Measurements from ENCODE around the gene ZNF492.
"Not testable (repeated sequence)": the region's sequence is repeated elsewhere in the genome, so short reads cannot be mapped to it uniquely, and the experiment has no call there.

Gene ZNF492

GRCh38 chr19:22633706-22634449, at the start of gene ZNF492:
Gene ZNF492, plus strand, starts transcription at chr19:22634324. Its CDS starts 19,076 bp downstream, at chr19:22653400.
- DNase-seq, result peak; percentile 83

GRCh38 chr19:22595422-22595821, 38.7 kb upstream of the ZNF492 start:
- DNase-seq, result no peak

- DNase-seq, result no peak
These were observed 38.2 kb upstream of the ZNF492 start for GRCh38 chr19:22595918-22596341.

- no peak for DNase-seq
These were observed 33.2 kb upstream of the ZNF492 start for GRCh38 chr19:22600690-22601648.

- DNase-seq, result no peak
These were observed 32.1 kb upstream of the ZNF492 start for GRCh38 chr19:22601906-22602630.

GRCh38 chr19:22602631-22603272, 31.4 kb upstream of the ZNF492 start:
- no peak for DNase-seq

GRCh38 chr19:22603518-22604440, 30.3 kb upstream of the ZNF492 start:
- no peak for DNase-seq

GRCh38 chr19:22604571-22605274, 29.4 kb upstream of the ZNF492 start:
- no peak for DNase-seq

- DNase-seq, result no peak
These were observed 28.6 kb upstream of the ZNF492 start for GRCh38 chr19:22605275-22606211.

GRCh38 chr19:22606212-22606553, 27.9 kb upstream of the ZNF492 start:
- DNase-seq, result no peak

GRCh38 chr19:22606954-22607652, 27.0 kb upstream of the ZNF492 start:
- DNase-seq, result no peak

- no peak for DNase-seq
These were observed 26.3 kb upstream of the ZNF492 start for GRCh38 chr19:22607653-22608430.

GRCh38 chr19:22608441-22608840, 25.7 kb upstream of the ZNF492 start:
- no peak for DNase-seq

- no peak for DNase-seq
These were observed 24.5 kb upstream of the ZNF492 start for GRCh38 chr19:22609630-22610029.

- no peak for DNase-seq
These were observed 24.0 kb upstream of the ZNF492 start for GRCh38 chr19:22610121-22610520.

- DNase-seq, result no peak
These were observed 21.8 kb upstream of the ZNF492 start for GRCh38 chr19:22612316-22612715.

- DNase-seq, result no peak
These were observed 17.5 kb upstream of the ZNF492 start for GRCh38 chr19:22616659-22617058.

- DNase-seq, result not testable (repeated sequence)
These were observed 16.9 kb upstream of the ZNF492 start for GRCh38 chr19:22617181-22617580.
